KMS-11 (cell line): Measurements from ENCODE around the gene PDC.
A peak's percentile ranks its signal among the peaks of the same experiment; 100 is the strongest.

Source experiments
- H2AFZ ChIP-seq: fragments of 200-600 bp; sonication (generic); 2 replicates; pipeline ENCODE4 v1.6.1; 2016; ENCODE audit warnings: antibody characterized with exemption, mixed run types, low read depth
- H3K27ac ChIP-seq: fragments of 200-600 bp; sonication (generic); 2 replicates; pipeline ENCODE4 v1.6.1; 2016; ENCODE audit warnings: mild to moderate bottlenecking, mixed run types
- H3K27me3 ChIP-seq: fragments of 200-600 bp; sonication (generic); 2 replicates; pipeline ENCODE4 v1.6.1; 2017; ENCODE audit warnings: mild to moderate bottlenecking, low read depth, mixed run types, moderate library complexity; ENCODE audit not compliant: insufficient read depth
- H3K36me3 ChIP-seq: fragments of 200-600 bp; sonication (generic); 2 replicates; pipeline ENCODE4 v1.6.1; 2017; ENCODE audit warnings: mild to moderate bottlenecking, mixed run types; ENCODE audit not compliant: insufficient read depth
- H3K4me1 ChIP-seq: fragments of 200-600 bp; sonication (generic); 2 replicates; pipeline ENCODE4 v1.6.1; 2016; ENCODE audit warnings: mild to moderate bottlenecking, low read depth, mixed run types; ENCODE audit not compliant: poor library complexity, severe bottlenecking
- H3K4me2 ChIP-seq: fragments of 200-600 bp; sonication (generic); 2 replicates; pipeline ENCODE4 v1.7.0; 2016; ENCODE audit warnings: mild to moderate bottlenecking, mixed run types
- H3K4me3 ChIP-seq: fragments of 200-600 bp; sonication (generic); IDR thresholded peaks from 2 replicates; pipeline ENCODE4 v1.6.1; 2017; ENCODE audit warnings: low read depth, low read length, mixed read lengths; ENCODE audit not compliant: insufficient read depth
- H3K79me2 ChIP-seq: fragments of 200-600 bp; sonication (generic); 2 replicates; pipeline ENCODE4 v1.6.1; 2016; ENCODE audit warnings: low read depth, mixed run types; ENCODE audit not compliant: insufficient read depth
- H3K9ac ChIP-seq: fragments of 200-600 bp; sonication (generic); 2 replicates; pipeline ENCODE4 v1.6.1; 2016; ENCODE audit warnings: mild to moderate bottlenecking, mixed run types
- H4K20me1 ChIP-seq: fragments of 200-600 bp; sonication (generic); 2 replicates; pipeline ENCODE4 v1.6.1; 2016; ENCODE audit warnings: mild to moderate bottlenecking, mixed run types; ENCODE audit not compliant: insufficient read depth
- CTCF ChIP-seq: fragments of 200-600 bp; sonication (generic); conservative IDR thresholded peaks from 2 replicates; pipeline ENCODE4 v1.6.1; 2017; ENCODE audit warnings: low read depth, mild to moderate bottlenecking, antibody characterized with exemption, low read length, moderate library complexity, mixed read lengths

PDC gene

DNA sequence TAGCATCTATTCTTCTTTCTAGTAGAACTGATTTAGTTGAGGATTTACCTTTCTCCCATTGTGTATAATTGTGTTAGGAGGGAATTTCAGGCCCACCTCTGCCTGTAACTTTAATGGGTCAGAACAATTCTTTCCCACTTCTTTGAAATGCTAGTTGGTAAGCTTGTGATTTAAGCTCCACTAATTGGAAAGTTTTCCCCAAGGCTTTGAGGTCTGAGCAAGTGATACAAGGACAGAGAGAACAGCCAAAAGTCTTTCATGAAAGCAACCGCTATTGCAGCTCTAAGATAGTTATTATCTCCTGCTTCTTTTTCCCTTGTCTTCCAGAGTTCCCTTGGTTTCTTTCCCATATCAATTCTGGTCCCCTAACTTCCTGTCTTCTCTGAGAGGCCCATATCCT, 38.7 kb upstream of the PDC start:
- no peak overlapping the region for H3K4me2 ChIP-seq
- H3K4me1 ChIP-seq = peaks cover 35% of the 10 kb centered on the region
- TF ChIP-seq CTCF = no peak
- no peak overlapping the region for H3K27ac ChIP-seq
- H3K36me3 ChIP-seq = no peaks in the 10 kb centered on the region
- no peaks in the 10 kb centered on the region for H3K27me3 ChIP-seq
- no peaks in the 10 kb centered on the region for H4K20me1 ChIP-seq
- no peak overlapping the region for H2AFZ ChIP-seq
- H3K9ac ChIP-seq = no peak overlapping the region
- no peak overlapping the region for H3K4me3 ChIP-seq
- no peaks in the 10 kb centered on the region for H3K79me2 ChIP-seq

DNA sequence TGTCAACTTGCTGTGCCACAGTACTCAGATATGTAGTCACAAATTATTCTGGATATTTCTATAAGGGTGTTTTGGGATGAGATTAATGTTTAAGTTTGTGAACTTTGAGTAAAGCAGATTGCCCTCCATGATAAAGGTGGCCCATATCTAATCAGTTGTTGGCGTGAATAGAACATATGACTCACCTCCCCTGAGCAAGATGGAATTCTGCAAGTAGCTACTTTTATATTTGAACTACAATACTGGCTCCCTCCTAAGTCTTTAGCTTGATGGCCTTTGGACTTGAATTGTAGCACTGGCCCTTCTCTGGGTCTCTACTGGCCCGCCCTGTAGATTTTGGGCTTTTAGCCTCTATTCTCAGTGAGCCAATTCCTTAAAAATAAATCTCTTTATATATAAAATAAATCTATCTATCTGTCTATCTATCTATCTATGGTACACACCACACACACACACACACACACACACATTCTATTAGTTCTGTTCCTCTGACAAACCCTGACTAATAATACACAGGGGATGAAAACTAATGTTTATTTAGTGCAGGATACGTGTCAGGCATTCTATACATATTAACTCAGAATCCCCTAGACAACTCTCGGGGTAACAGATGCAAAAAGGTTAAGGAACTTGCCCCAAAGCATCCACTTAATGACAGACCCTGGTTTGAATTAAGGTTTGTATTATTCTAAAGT, 37.9 kb upstream of the PDC start:
- Histone ChIP-seq H3K9ac (no peak overlapping the region), H3K79me2 (no peaks in the 10 kb centered on the region), H3K4me2 (no peak overlapping the region), H3K4me3 (no peak overlapping the region), H3K4me1 (peaks cover 35% of the 10 kb centered on the region), H3K27me3 (no peaks in the 10 kb centered on the region), H3K27ac (no peak overlapping the region), H3K36me3 (no peaks in the 10 kb centered on the region), H4K20me1 (no peaks in the 10 kb centered on the region), H2AFZ (no peak overlapping the region)
- no peak for TF ChIP-seq CTCF

GRCh38 chr1:186498071-186498470, 37.2 kb upstream of the PDC start:
- H4K20me1 ChIP-seq = no peaks in the 10 kb centered on the region
- H3K9ac ChIP-seq = no peak overlapping the region
- H3K4me3 ChIP-seq = no peak overlapping the region
- H3K79me2 ChIP-seq = no peaks in the 10 kb centered on the region
- peaks cover 35% of the 10 kb centered on the region for H3K4me1 ChIP-seq
- peak overlapping the region; percentile 83; the same call in 1 of the 2 replicates for H3K4me2 ChIP-seq
- H3K27ac ChIP-seq = no peak overlapping the region
- no peak for TF ChIP-seq CTCF
- H3K36me3 ChIP-seq = no peaks in the 10 kb centered on the region
- peak overlapping the region; percentile 5; the same call in 1 of the 2 replicates for H2AFZ ChIP-seq
- H3K27me3 ChIP-seq = no peaks in the 10 kb centered on the region

GRCh38 chr1:186497651-186498050, 36.7 kb upstream of the PDC start:
- H3K4me2 ChIP-seq = peak overlapping the region; percentile 83
- H4K20me1 ChIP-seq = no peaks in the 10 kb centered on the region
- H3K79me2 ChIP-seq = no peaks in the 10 kb centered on the region
- peak overlapping the region; percentile 5; the same call in 1 of the 2 replicates for H2AFZ ChIP-seq
- no peaks in the 10 kb centered on the region for H3K36me3 ChIP-seq
- no peak overlapping the region for H3K4me3 ChIP-seq
- H3K9ac ChIP-seq = no peak overlapping the region
- no peaks in the 10 kb centered on the region for H3K27me3 ChIP-seq
- no peak for TF ChIP-seq CTCF
- H3K27ac ChIP-seq = peak overlapping the region; percentile 29; the same call in 1 of the 2 replicates
- peaks cover 35% of the 10 kb centered on the region for H3K4me1 ChIP-seq
